HFF-Myc (cell line): ENCODE measurements around the gene CBX7.

ENCODE experiments used
- DNase-seq: peaks from one replicate; pipeline ENCODE4 v3.0.0-alpha.2; 2011; ENCODE audit warnings: low read depth; ENCODE audit errors: extremely low read depth
- H3K4me3 ChIP-seq: replicated peaks from 2 replicates; pipeline ENCODE4 v1.5.1; 2011; ENCODE audit warnings: low read depth, mild to moderate bottlenecking, control low read depth, low read length
- TF ChIP-seq, protein P1 (sequence below): IDR thresholded peaks from 2 replicates; pipeline ENCODE4 v1.5.1; 2012; ENCODE audit warnings: mild to moderate bottlenecking, low read depth, low read length, control low read depth; ENCODE audit errors: missing control alignments

Gene CBX7

DNA sequence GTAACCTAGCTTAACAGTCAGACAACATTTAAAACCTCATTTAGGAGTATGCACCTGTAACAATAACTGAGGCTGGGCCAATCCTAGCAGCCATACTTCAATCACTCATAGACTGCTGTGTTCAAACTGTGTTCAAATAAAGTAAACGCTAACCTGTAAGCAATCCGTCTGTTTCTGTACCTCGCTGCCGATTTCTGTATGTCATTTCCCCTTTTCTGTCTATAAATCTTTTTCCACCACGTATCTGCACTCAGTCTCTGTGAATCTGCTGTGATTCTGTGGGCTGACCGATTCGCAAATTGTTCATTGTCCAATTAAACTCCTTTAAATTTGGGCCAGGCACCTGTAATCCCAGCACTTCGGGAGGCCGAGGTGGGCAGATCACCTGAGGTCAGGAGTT is 43.1 kb downstream of the CBX7 start:
- TF ChIP-seq, protein P1, sequence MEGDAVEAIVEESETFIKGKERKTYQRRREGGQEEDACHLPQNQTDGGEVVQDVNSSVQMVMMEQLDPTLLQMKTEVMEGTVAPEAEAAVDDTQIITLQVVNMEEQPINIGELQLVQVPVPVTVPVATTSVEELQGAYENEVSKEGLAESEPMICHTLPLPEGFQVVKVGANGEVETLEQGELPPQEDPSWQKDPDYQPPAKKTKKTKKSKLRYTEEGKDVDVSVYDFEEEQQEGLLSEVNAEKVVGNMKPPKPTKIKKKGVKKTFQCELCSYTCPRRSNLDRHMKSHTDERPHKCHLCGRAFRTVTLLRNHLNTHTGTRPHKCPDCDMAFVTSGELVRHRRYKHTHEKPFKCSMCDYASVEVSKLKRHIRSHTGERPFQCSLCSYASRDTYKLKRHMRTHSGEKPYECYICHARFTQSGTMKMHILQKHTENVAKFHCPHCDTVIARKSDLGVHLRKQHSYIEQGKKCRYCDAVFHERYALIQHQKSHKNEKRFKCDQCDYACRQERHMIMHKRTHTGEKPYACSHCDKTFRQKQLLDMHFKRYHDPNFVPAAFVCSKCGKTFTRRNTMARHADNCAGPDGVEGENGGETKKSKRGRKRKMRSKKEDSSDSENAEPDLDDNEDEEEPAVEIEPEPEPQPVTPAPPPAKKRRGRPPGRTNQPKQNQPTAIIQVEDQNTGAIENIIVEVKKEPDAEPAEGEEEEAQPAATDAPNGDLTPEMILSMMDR, result no peak
- no peak overlapping the region for H3K4me3 ChIP-seq
- no peak for DNase-seq

DNA sequence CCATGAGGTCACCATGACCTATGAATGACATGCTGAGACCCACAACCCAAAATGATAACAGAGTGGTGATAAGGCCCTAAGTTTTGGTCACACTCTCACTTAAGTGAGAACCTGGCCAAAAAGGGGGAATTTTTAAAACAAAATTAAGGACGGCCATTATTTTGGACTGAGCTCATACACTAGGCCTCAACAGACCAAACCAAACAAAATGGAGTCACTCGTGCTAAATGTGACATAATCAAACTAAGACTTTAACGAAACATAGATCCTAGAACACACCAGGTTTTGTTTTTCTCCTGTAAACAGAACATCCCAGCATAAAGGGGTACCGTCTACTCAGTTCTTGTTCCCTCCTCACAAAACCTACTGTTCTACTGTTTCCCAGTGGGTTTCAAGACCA is 44.0 kb downstream of the CBX7 start:
- no peak overlapping the region for H3K4me3 ChIP-seq
- no peak for DNase-seq
- TF ChIP-seq, protein P1, result no peak

DNA sequence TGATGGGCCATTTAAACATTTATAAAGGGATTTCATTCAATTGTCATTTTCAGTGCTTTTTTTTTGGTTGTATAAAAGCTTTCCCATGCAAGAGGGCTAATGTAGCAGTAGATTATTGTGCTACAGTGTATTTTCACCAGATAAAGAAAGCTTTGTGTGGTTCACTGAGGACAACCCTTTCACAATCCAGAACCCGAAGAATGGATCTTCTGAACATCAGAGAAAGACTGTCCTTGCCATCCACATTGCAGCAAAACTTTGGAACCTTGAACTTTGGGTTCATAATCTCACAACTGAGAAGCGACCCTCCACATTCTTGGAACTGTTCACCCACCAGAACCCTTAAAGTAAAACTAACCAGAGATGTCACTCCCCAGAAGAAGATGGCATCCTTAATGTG is 46.2 kb downstream of the CBX7 start:
- DNase-seq, result no peak
- TF ChIP-seq, protein P1, result no peak
- no peak overlapping the region for H3K4me3 ChIP-seq

DNA sequence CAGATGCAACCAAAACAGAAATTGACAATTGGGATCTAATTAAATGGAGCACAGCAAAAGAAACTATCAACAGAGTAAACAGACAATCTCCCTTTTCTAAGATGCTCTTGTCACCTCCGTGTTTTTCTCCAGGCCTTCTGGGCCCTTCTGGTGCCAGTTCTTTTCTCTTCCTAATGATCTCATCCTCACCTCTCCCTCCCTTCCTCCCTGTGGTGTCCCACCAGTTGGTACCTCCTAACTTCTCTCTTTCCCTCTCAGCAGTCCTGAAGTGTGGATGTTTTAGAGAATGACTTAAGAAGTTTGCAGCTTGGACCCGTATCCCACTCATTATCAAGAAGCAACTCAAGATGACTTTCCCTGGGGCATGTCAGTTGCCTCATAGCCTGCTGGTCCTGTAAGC is 49.0 kb downstream of the CBX7 start:
- DNase-seq, result no peak
- no peak overlapping the region for H3K4me3 ChIP-seq
- TF ChIP-seq, protein P1, result no peak

DNA sequence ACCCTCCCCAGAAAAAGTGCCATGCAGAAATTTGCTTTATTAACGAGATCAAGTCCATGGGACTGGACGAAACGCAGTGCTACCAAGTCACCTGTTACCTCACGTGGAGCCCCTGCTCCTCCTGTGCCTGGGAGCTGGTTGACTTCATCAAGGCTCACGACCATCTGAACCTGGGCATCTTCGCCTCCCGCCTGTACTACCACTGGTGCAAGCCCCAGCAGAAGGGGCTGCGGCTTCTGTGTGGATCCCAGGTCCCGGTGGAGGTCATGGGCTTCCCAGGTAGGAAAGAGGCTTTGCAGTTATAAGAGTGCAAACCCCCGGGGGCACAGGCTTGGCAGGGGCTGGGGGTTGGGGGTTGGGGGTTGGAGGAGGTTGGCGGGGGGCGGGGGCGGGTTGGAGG is 51.3 kb downstream of the CBX7 start:
- no peak overlapping the region for H3K4me3 ChIP-seq
- TF ChIP-seq, protein P1, result no peak
- no peak for DNase-seq

DNA sequence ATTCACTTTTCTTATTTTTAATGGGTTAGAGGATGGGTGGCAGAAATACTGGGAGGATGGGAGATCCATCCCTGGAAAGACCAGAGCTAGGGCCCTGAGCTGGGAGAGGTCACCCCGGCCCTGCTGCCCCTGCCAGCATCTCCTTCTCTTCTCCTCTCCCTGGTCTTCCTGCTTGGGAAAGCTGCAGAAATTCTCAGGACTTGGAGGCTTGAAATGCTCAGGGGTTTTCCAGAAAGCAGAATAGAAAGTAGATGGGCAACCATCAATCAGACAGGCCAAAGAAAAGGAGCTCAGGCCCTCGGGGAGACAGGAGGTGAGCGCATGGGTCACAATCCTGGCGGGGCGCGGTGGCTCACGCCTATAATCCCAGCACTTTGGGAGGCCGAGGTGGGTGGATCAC is 53.9 kb downstream of the CBX7 start:
- no peak overlapping the region for H3K4me3 ChIP-seq
- TF ChIP-seq, protein P1, result no peak
- DNase-seq, result no peak

DNA sequence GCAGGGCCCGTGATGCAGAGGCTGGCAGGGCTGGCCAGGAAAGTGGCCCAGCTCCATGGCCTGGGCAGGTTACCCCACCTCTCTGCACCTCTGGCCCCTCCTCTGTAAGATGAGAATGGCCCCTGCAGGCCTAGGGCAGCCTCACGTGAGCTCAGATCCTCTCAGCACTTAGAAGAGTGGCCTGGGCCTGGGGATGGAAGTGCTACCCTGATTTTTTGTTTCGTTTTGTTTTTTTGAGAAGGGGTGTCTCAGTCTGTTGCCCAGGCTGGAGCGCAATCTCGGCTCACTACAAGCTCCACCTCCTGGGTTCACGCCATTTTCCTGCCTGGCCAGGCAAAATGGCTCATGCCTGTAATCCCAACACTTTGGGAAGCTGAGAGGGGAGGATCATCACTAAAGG is 54.5 kb downstream of the CBX7 start:
- TF ChIP-seq, protein P1, result no peak
- no peak overlapping the region for H3K4me3 ChIP-seq
- DNase-seq, result no peak
